GM18526 (cell line): ENCODE results near the gene VSIR.

Source experiments
- POLR2A ChIP-seq: IDR thresholded peaks from 3 replicates; pipeline ENCODE4 v1.6.1; 2011; ENCODE audit not compliant: insufficient read length; ENCODE audit errors: extremely low read depth

Gene VSIR

GRCh38 chr10:71700731-71701368 is 72.5 kb downstream of the VSIR start:
- no peak for TF ChIP-seq POLR2A

GRCh38 chr10:71698737-71699136 is 74.6 kb downstream of the VSIR start:
- no peak for TF ChIP-seq POLR2A

- TF ChIP-seq POLR2A: no peak
Measured at GRCh38 chr10:71697938-71698709, 75.2 kb downstream of the VSIR start.
